ENCODE measurements around the gene KRT13. TPM values are rescaled to one million over a fixed set of nuclear protein-coding genes. Genes with fewer than 3 reads are reported as not detected.

Gene KRT13
- total RNA-seq, 2 donors from 2014 or later = not detected

GRCh38 chr17:41513168-41513547 lies 7.7 kb upstream of the KRT13 start:
- H3K9me3 Mint-ChIP-seq = no peaks in the 10 kb centered on the region
- H3K27me3 Mint-ChIP-seq (ENCODE audit: insufficient read depth) = no peaks in the 10 kb centered on the region
- Histone ChIP-seq H3K4me1 (ENCODE audit: control insufficient read depth, insufficient read depth, low read length) (no peaks in the 10 kb centered on the region), H3K36me3 (ENCODE audit: control insufficient read depth, insufficient read depth, low read length) (no peaks in the 10 kb centered on the region), H3K9ac (ENCODE audit: extremely low read depth, low read length, poor library complexity, severe bottlenecking) (no peak overlapping the region), H3K9me3 (ENCODE audit: control insufficient read depth, low read length) (no peaks in the 10 kb centered on the region), H3K4me3 (ENCODE audit: low read length) (no peak overlapping the region), H3K27ac (ENCODE audit: low read depth, low read length) (no peak overlapping the region), H3K27me3 (ENCODE audit: control insufficient read depth, insufficient read depth, low read length, poor library complexity, severe bottlenecking) (no peaks in the 10 kb centered on the region)
- no peak for DNase-seq
- TF ChIP-seq CTCF (conservative IDR thresholded peaks at IDR 0.05) = no peak
- H3K36me3 Mint-ChIP-seq (ENCODE audit: low read depth) = no peaks in the 10 kb centered on the region
- H3K27ac Mint-ChIP-seq = no peak overlapping the region
- no peak overlapping the region for H3K4me3 Mint-ChIP-seq
- H3K4me1 Mint-ChIP-seq = peaks cover 11% of the 10 kb centered on the region
- 98% methylated on average over 5 of the region's 5 CpGs; no CpG with 5 or more reads in 1 of the 2 experiments for whole genome bisulfite sequencing, 2 experiments (ENCODE audit: insufficient coverage in 1 of 2, insufficient read length in 1 of 2)

GRCh38 chr17:41512546-41513167 lies 7.2 kb upstream of the KRT13 start:
- Histone ChIP-seq H3K36me3 (ENCODE audit: control insufficient read depth, insufficient read depth, low read length) (no peaks in the 10 kb centered on the region), H3K9ac (ENCODE audit: extremely low read depth, low read length, poor library complexity, severe bottlenecking) (no peak overlapping the region), H3K9me3 (ENCODE audit: control insufficient read depth, low read length) (no peaks in the 10 kb centered on the region), H3K4me3 (ENCODE audit: low read length) (no peak overlapping the region), H3K27me3 (ENCODE audit: control insufficient read depth, insufficient read depth, low read length, poor library complexity, severe bottlenecking) (no peaks in the 10 kb centered on the region), H3K4me1 (ENCODE audit: control insufficient read depth, insufficient read depth, low read length) (no peaks in the 10 kb centered on the region), H3K27ac (ENCODE audit: low read depth, low read length) (no peak overlapping the region)
- no peaks in the 10 kb centered on the region for H3K36me3 Mint-ChIP-seq (ENCODE audit: low read depth)
- DNase-seq = no peak
- H3K27me3 Mint-ChIP-seq (ENCODE audit: insufficient read depth) = no peaks in the 10 kb centered on the region
- H3K9me3 Mint-ChIP-seq = no peaks in the 10 kb centered on the region
- 85 to 100% methylated on average over 5 to 7 of the region's 7 CpGs for WGBS, 2 experiments (ENCODE audit: insufficient coverage in 1 of 2, insufficient read length in 1 of 2)
- peaks cover 12% of the 10 kb centered on the region for H3K4me1 Mint-ChIP-seq
- H3K4me3 Mint-ChIP-seq = no peak overlapping the region
- no peak overlapping the region for H3K27ac Mint-ChIP-seq
- no peak for TF ChIP-seq CTCF (conservative IDR thresholded peaks at IDR 0.05)

- no peak for TF ChIP-seq CTCF (conservative IDR thresholded peaks at IDR 0.05)
- no peaks in the 10 kb centered on the region for H3K9me3 ChIP-seq (ENCODE audit: control insufficient read depth, low read length)
- no peaks in the 10 kb centered on the region for H3K36me3 ChIP-seq (ENCODE audit: control insufficient read depth, insufficient read depth, low read length)
- Mint-ChIP-seq H3K27me3 (ENCODE audit: insufficient read depth) (no peaks in the 10 kb centered on the region), H3K36me3 (ENCODE audit: low read depth) (no peaks in the 10 kb centered on the region), H3K4me1 (peaks cover 15% of the 10 kb centered on the region), H3K4me3 (no peak overlapping the region), H3K27ac (no peak overlapping the region), H3K9me3 (no peaks in the 10 kb centered on the region)
- no peak overlapping the region for H3K27ac ChIP-seq (ENCODE audit: low read depth, low read length)
- H3K27me3 ChIP-seq (ENCODE audit: control insufficient read depth, insufficient read depth, low read length, poor library complexity, severe bottlenecking) = no peaks in the 10 kb centered on the region
- H3K9ac ChIP-seq (ENCODE audit: extremely low read depth, low read length, poor library complexity, severe bottlenecking) = no peak overlapping the region
- H3K4me3 ChIP-seq (ENCODE audit: low read length) = no peak overlapping the region
- H3K4me1 ChIP-seq (ENCODE audit: control insufficient read depth, insufficient read depth, low read length) = no peaks in the 10 kb centered on the region
- WGBS, 2 experiments (ENCODE audit: insufficient coverage in 1 of 2, insufficient read length in 1 of 2) = 91 to 94% methylated on average over 10 of the region's 10 CpGs
- DNase-seq = no peak
Observed at GRCh38 chr17:41511716-41512115, 6.3 kb upstream of the KRT13 start.
